Measurements from ENCODE around the gene USP1.
A peak's percentile ranks its signal among the peaks of the same experiment; 100 is the strongest.

Gene USP1

GRCh38 chr1:62426794-62427193 is 10.1 kb upstream of the USP1 start:
- no peak for DNase-seq (ENCODE audit: low spot score)

GRCh38 chr1:62428351-62428750 is 8.5 kb upstream of the USP1 start:
- DNase-seq (ENCODE audit: low spot score), result no peak

- DNase-seq (ENCODE audit: low spot score), result no peak
These were observed 7.3 kb upstream of the USP1 start for GRCh38 chr1:62429581-62429980.

DNA sequence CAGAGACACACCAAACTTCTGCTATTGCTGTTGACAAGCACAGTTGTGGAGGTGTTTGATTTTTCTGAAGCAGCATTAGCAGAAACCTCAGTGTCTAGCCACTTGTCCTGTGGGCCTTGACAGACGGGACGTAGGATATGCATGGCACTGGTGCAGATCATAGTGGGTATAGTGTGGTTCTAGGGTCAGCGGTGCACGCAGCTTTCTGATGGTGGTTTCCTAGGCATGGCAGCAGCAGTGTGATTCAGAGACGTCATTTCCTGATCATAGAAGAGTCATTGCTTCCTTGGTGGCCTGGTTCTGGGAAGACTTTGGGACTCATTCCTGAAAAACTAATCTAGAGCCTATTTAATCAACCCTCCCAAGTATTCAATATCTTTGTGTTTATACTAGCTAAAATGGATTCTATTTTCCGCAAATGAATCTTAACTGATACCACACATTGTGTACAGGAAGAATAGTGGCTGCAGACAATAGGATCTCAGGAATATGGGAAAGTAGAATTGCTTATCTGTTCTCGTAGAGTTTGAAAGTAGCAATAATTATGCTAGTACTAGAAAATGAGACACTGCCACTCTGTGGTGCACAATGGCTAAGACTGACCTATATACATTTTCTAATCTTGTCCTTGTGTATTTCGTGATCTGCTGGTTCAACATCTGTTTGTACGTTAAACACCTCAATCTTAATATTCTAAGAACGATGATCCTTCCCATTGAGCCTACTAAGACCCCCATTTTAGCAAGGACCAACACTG is 2.8 kb upstream of the USP1 start:
- DNase-seq (ENCODE audit: low spot score), result no peak

GRCh38 chr1:62434618-62435001 is 2.2 kb upstream of the USP1 start:
- no peak for DNase-seq (ENCODE audit: low spot score)

GRCh38 chr1:62435231-62436038 is 1.4 kb upstream of the USP1 start:
- no peak for DNase-seq (ENCODE audit: low spot score)

DNA sequence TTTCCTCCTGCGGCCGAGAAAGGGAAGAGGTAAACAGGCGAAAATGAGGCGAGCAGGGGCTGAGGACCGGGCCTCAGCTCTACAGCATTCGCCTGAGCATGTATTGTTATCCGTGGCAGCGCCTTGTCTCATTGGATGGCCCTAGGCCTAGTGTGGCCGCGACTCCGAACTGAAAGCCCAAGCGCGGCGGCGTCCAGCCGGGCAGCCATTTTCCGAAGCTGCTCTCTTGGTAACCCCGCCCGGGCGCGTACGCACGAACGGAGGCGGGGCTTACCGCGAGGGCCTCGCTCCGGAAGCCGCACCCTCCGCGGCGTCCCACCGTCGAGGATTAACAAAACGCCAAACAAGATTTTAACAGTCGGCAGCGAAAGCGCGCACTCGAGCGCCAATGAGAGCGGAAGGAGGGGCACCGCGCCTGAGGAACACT is 797 bp upstream of the USP1 start:
- DNase-seq (ENCODE audit: low spot score), result no peak

DNA sequence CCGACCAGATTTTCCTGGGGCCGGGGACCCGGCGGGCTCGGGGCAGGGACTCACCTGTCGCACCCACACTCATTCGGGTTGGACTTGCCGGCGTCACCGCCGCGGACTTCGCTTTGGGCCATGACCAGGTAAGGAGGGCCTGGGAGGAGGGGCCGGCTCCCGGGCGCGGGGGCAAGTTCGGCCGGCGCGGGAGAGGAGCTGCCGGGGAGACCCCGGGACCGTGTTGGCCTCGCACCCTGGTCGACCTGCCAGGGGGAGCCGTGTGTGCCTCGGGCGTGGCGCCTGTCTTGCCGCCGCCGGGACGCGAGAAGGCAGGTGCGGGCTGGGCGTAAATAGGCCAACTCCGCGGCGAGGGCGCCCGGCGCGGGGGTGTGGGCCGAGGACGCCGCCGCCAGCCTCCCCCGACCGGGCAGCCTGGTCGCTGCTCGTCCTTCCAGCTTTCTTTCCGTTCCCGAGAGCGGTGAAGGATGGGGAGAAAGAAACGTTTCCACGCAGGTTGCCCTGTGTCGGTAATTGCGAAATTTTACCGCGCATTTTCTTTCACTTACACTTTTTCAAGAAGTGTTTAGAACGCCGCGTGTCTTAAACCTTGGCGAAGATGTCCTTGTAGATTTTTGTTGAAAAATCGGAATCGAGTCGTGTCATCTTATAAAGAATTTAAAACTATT is 558 bp downstream of the USP1 start:
- no peak for DNase-seq (ENCODE audit: low spot score)

DNA sequence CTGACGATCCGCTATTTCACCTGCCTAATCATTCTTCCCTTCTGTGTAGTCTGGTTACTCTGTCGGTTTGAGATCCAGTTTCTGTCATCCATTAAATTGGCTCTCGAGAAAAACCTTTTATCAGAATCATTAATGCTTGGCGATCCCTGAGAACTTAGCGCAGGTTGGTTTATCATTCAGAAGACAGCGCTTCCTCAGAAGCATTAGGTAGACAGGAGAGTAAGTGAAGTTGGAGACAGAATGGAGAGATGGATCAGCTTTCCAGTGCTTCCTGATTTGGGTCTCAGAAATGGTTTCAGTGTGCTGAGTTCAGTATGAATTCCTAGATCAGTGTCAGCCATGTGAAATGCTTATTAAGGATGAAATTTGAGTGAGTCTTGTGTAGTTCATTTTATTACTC is 1.3 kb downstream of the USP1 start:
- DNase-seq (ENCODE audit: low spot score), result no peak

DNA sequence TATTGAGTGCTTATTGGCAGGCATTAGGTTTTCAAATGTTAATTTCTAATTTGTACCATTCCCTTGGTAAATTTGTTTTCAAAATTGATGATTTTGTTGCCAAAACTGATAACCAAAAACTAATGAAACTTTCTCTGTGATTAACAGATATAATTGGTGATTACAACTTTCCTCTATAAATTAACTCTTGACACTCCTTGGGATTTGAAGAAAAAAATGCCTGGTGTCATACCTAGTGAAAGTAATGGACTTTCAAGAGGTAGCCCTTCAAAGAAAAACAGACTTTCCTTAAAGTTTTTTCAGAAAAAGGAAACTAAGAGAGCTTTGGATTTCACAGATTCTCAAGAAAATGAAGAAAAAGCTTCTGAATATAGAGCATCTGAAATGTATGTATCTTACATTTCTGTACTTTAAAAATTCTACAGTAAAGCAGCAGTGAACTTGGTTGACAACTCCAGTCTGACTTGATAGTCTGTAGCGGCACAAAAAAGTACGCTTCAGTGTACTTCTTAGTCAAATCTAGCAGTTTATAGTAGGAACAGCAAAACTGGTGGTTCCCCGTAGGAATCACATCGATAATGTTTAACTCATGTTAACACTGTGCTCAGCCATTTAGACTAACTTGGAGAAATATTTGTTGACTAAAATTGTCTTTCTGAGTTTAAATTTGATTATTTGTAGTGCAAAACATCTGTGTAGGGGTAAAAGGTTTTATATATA is 3.0 kb downstream of the USP1 start:
- no peak for DNase-seq (ENCODE audit: low spot score)

GRCh38 chr1:62444701-62445100 is 7.9 kb downstream of the USP1 start:
- DNase-seq (ENCODE audit: low spot score), result no peak

DNA sequence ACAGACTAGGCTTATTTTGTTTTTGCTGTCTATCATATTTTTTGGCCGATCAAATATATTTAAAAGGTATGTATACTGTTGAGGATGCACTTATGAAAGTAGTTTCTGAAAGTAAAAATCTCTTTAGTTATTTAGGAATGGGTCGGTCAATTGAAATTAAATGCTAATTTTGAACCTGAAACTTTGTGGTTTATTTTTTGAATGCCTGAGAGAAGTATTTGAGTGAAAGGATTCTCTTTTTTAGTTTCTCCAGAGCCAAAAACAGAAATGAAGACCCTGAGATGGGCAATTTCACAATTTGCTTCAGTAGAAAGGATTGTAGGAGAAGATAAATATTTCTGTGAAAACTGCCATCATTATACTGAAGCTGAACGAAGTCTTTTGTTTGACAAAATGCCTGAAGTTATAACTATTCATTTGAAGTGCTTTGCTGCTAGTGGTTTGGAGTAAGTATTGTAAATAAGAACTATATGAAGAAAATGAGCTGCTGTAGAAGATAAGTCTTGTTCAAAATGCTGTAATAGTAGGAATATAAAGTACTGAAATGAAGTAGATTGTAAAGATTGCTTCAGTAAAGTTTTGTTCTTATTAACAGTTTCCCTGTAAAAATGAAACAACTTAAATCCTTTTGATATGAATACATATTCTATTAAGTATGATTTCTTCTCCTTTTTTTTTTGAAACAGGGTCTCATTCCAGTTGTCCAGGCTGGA is 11.5 kb downstream of the USP1 start:
- no peak for DNase-seq (ENCODE audit: low spot score)

DNA sequence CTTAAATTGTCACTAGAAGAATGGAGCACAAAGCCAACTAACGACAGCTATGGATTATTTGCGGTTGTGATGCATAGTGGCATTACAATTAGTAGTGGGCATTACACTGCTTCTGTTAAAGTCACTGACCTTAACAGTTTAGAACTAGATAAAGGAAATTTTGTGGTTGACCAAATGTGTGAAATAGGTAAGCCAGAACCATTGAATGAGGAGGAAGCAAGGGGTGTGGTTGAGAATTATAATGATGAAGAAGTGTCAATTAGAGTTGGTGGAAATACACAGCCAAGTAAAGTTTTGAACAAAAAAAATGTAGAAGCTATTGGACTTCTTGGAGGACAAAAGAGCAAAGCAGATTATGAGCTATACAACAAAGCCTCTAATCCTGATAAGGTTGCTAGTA is 13.5 kb downstream of the USP1 start:
- DNase-seq (ENCODE audit: low spot score), result no peak

DNA sequence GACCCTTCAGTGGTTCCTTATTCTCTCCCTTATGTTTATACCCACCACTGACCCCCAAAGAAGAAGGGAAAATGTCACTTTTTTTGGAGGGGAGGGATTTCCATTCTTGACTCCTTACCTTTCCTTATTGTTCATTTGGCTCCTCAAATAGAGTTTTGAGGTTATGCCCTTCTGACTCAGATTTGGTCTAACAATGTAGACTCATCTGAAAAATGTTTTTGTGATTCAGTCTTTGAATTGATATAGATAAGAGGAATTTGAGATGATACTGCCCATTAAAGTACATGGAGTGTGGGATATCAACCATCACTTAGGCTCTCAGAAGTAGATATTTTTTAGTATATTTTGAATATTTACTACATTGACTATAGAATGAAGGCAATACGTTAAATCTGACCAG is 16.1 kb downstream of the USP1 start:
- DNase-seq (ENCODE audit: low spot score), result no peak

- peak; percentile 25 for DNase-seq (ENCODE audit: low spot score)
These were observed 21.1 kb downstream of the USP1 start for GRCh38 chr1:62457955-62458354.

DNA sequence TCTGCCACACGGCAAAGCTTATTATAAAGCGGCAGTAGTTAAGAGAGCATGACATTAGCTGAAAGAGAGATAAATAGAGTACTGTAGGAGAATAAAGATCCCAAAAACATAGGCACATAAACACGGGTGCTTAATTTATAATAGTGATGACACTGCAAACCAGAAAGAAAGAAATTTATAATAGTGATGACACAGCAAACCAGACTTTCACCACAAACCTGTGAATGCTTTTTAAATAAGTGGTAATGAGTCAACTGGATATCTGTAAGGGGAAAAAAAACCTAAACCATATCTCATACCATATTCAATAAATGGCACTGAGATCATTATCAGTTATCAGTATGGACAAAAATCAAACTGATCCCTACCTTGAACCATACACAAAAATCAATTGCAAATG is 25.5 kb downstream of the USP1 start:
- no peak for DNase-seq (ENCODE audit: low spot score)

- DNase-seq (ENCODE audit: low spot score), result no peak
These were observed 30.2 kb downstream of the USP1 start for GRCh38 chr1:62467092-62467491.

GRCh38 chr1:62476525-62477219 is 39.8 kb downstream of the USP1 start:
- DNase-seq (ENCODE audit: low spot score), result no peak

GRCh38 chr1:62481681-62482080 is 44.8 kb downstream of the USP1 start:
- DNase-seq (ENCODE audit: low spot score), result no peak

GRCh38 chr1:62484824-62485468 is 48.1 kb downstream of the USP1 start:
- no peak for DNase-seq (ENCODE audit: low spot score)

- DNase-seq (ENCODE audit: low spot score), result no peak
These were observed 51.1 kb downstream of the USP1 start for GRCh38 chr1:62487956-62488355.
